ENCODE data around the gene MOGAT2.

Gene MOGAT2

GRCh38 chr11:75780888-75781287, 63.2 kb downstream of the MOGAT2 start:
- no peak for DNase-seq (ENCODE audit: low read depth)

DNA sequence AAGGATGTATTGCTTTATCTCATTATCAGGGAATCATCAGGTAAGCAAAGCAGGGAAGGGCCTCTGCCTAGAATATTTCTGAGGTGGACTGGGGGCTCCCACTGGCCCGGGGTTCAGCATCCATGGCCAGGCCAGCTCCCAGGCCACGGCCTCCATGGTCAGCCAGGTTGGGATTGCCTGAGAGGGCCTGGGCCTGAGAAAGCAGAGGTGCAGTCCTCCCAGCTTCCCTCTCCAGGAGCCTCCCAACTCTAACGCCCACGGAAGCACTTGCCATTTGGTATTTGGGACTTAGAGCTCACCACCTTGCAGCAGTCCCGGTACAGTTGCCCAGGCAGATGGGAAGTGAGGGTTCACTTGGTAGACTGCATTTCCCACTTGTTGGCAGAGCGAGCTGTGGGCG, 63.7 kb downstream of the MOGAT2 start:
- DNase-seq (ENCODE audit: low read depth): no peak

GRCh38 chr11:75781831-75782230, 64.2 kb downstream of the MOGAT2 start:
- DNase-seq (ENCODE audit: low read depth): no peak
